HG03097 (cell line): Measurements from ENCODE around the gene LTBP2.

ENCODE experiments used
- ATAC-seq: cut with Tn5 transposase; IDR thresholded peaks from one replicate; pipeline ENCODE4 v1.9.1; 2021; ENCODE audit not compliant: unreplicated experiment, low FRiP score

LTBP2 gene

DNA sequence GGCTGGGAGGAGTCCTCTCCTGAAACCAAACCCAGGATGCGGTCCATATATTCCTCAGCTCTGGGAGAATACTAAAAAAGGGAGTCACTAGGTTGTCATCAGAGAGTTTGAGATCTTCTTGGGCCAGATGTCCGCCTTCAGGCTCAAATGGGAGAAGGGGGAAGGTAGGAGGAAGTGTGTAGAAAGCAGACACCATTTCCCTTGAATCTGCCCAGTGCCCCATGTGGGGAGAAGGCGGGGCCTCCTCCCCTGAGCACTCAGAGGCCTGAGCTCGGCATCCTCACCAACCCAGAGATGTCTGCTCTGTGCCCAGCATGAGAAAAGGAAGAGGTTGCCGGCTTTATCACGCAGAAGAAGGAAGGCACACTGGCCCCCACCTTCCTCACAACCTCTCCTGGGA, 37.3 kb downstream of the LTBP2 start:
- ATAC-seq: no peak

DNA sequence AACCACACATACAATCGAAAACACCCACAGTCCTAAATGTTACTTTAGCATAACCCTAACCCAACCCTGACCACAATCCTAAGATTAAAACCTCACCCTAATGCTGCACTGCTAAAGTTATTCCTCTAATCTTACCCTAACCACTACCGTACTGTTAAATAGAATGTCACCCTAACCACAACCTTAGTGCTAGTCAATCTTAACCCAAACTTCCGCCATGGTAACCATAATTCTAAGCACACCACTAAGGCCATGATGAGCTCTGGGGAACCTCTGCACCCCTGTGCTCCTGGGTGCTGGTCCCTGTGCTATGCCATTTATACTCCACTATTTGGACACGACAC, 38.0 kb downstream of the LTBP2 start:
- no peak for ATAC-seq

- no peak for ATAC-seq
Measured at GRCh38 chr14:74573421-74574089, 38.5 kb downstream of the LTBP2 start.

DNA sequence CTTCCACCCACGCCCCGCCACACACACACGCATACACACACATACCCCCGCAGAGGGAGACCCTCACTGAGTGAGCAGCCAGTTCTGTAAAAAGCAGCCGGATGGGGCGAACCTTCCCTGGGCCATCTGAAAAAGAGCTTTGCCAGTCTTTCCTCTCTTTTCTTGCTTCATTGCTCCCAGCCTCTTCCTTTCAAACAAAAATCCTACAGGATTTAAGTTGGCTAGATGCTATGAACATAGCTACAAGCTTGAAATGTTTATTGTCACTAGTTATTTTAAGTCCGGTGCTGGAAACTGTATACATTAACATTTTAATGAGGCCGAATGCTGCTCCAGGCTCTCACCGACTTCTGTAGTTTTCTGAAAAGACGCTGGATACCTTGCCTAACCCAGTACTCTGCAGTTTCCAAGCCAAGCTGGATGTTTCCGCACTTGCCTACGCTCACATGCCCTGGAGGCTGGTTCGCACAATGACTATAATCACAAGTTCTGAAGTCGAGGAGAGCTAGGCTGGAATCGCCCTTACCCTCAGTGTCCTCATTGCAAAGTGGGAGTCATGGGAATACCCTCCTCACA, 39.2 kb downstream of the LTBP2 start:
- ATAC-seq: no peak

GRCh38 chr14:74571901-74572725, 39.9 kb downstream of the LTBP2 start:
- no peak for ATAC-seq

- ATAC-seq: no peak
Measured at GRCh38 chr14:74571441-74571841, 40.6 kb downstream of the LTBP2 start.

DNA sequence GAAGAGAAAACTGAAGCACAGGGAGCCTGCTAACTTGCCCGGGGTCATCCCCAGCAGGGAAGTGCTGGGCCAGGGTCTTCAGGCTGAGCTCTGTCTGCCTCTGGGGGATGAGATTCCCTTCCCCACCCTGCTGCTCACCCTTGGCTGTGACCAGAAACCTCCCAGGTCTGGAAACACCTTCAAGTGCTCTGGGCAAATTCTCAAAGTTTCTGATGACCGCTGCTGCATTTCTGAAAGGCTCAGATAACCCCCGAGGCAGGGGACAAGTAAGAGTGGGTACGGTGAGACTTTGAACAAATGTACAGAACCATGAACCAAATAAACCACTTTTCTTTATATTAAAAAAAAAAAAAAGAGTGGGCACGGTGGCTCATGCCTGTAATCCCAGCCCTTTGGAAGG, 41.3 kb downstream of the LTBP2 start:
- ATAC-seq: no peak

- no peak for ATAC-seq
Measured at GRCh38 chr14:74569806-74570591, 42.0 kb downstream of the LTBP2 start.

- ATAC-seq: no peak
Measured at GRCh38 chr14:74569387-74569786, 42.6 kb downstream of the LTBP2 start.

GRCh38 chr14:74568911-74569310, 43.1 kb downstream of the LTBP2 start:
- no peak for ATAC-seq

DNA sequence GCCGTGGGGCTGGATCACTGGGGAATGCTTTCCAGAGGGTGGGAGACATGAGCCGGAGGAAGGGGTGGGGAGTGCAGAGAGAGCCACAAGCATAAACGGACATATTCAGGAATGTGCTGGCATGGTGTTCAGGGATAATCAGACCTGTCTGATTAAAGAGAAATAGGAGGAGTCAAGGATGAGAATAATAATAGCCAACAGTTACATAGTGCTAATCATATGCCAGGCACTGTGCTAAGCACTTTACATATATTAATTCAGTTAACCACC, 43.7 kb downstream of the LTBP2 start:
- ATAC-seq: no peak

DNA sequence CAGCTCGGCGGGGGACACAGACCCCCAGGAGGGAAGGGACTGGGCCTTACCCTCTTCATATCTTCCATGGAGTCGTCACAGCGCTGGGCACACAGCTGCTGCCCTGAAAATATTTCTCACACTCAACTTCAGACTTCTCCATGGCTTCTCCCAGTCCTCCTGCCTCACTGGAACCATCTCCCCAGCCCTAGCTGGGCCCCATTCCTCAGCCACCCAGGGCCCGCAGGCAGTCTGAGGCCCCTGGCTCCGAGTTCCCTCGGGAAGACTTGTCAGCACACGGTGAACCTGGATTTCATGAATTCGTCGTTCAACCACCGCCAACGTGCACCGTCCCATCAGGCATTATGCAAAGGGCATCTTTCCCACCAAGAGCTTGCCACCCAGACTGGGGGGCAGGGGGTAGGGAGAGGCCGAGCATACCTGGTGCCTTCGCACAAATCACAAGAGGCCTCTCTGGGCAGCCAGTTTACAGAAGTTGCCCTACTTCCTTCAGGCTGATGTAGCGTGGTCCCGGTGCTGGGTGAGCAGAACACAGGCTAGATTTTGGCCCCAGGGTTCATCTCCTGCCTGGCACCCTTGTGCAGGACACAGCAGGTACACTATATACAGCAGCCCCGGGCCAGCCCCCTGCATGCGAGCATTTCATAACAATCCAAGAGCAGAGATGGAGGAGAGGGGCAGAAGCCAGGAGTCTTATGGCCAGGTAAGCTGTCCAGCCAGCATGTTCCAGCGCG, 44.2 kb downstream of the LTBP2 start:
- no peak for ATAC-seq

DNA sequence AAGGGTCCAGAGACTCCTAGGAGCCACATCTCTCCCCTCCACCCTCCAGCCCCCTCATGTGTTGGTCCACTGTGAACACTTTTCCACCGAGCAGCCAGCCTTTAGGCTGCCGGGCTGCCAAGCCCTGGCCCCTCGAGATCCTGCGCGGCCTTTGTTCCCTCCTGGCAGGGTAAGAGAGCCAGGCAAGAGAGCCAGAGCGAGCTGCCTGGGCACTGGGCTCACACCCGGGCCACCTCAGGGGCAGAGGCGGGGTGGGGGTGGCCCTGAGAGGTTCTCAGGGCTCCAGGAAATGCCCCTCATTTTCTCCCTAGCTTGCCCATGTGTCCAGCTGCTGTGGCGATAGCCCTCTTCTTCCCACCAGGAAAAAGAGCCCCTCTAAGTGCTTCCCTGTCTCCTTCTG, 44.8 kb downstream of the LTBP2 start:
- ATAC-seq: no peak

DNA sequence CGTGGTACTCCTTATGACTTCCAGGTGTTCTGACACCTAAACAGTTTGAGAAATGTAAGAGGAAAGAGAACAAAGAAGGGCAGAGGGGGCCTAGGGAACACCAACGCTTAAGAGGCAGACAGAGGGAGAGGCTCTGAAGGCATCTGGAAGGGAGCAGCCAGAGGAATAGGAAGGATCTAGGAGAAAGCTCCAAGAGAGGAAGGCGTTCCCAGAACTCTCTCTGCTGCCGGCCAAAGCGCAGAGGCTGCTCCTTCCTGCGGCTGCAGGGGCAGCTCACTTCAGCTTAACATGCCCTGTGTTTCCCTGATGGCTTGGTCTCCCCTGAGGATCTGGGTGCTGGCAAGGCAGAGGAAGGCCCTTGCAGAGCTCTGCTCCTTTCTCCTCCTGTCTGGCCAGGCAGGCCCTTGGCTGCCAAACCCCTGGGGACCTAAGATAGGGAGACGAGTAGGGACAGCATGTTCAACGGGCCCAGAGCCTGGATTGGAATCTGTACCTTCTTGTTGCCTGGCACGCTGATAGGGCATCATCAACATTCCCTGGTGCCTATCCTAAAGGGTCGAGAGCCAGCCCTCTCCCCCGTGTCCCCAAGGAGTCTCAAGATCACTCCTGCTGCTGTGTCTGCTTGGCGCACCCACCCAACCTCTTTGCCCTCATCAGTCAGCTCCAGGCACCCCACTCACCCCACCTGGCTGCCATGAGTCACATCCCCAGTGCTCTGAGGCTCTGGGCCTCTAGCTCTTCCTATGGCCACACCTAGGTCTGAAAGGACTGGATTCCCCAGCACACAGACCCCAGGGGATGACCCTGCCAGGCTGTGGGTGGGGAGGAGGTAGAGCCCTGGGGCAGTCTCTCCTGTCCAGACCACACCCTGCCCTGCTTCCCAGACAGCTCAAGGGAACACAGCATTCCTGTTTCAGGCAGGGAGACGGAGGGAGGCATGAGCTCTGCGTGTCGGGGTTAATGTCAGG, 45.6 kb downstream of the LTBP2 start:
- no peak for ATAC-seq

GRCh38 chr14:74563586-74564159, 48.4 kb downstream of the LTBP2 start:
- no peak for ATAC-seq

DNA sequence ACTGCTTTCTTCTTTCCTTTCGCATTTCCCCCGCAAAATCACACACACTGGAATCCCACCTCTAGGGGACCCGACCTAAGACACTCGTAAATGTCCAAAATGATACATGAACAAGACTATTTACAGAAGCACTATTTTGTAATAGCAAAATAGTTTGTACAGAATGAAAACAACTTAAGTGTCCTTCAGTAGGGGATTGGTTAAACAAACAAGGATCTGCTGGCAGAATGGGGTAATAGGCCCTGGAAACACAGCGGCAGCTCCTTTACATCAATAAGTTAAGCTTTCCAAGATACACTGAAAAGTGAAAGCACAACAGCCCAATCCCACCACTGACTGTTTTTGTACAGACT, 48.8 kb downstream of the LTBP2 start:
- no peak for ATAC-seq

DNA sequence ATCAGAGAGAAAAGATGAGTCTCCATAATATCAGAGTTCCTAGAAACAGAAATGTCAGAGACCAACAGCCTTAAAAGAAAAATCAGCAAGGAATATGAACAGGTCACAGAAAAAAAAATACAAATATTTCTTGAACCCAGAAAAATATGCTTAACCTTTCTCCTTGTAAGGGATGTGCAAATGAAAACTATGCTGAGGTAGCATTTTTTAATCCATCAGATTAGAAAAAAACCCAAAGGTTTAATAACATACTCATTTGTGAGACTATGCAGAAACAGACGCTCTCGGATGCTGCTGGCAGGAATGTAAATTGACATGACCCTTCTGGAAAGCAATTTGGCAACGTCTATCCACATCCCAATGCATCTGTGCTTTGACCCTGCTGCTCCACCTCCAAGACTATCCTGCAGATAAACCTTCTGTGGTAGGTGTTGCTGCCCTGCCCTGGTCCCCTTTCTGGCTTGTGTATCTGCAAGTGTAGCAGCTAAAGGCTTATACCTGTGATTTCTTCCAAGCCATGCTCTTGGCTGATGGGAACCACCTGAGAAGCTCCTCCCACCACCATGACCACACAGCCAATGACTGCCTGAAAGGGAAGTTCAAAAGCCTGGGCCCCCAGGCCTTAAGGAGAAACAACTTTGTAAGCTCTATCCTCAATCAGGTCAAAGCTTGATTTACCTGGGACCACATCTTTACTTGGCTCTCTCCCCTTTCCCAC, 49.4 kb downstream of the LTBP2 start:
- no peak for ATAC-seq

DNA sequence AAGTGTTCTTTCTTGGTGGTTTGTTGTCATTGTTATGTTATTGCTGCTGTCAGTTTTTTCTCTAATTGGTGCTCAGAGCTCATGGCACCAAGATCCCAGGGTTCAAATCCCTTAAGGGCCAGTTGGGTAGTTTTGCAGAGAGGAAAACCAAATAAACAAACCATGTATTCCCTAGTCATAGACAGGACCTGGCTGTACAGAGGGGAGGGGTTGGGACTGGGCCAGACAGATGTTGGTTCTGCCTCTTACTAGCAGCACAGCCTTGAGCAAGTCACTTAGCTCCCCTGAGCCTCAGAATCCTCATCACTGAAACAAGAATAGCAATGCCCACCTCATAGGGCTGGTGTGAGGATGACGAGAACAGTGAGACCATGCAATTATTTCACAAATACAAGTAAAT, 53.4 kb downstream of the LTBP2 start:
- no peak for ATAC-seq

GRCh38 chr14:74557691-74558090, 54.3 kb downstream of the LTBP2 start:
- ATAC-seq: no peak
